GM19035 (cell line): ENCODE measurements around the gene TMEM178B.
"Not testable (repeated sequence)": the region's sequence is repeated elsewhere in the genome, so short reads cannot be mapped to it uniquely, and the experiment has no call there.

ENCODE experiments used
- ATAC-seq: cut with Tn5 transposase; IDR thresholded peaks from one replicate; pipeline ENCODE4 v1.9.1; 2021; ENCODE audit not compliant: unreplicated experiment

Gene TMEM178B

GRCh38 chr7:141301544-141301943, 227.7 kb downstream of the TMEM178B start:
- ATAC-seq, result no peak

- ATAC-seq, result no peak
Observed at GRCh38 chr7:141302617-141303016, 228.8 kb downstream of the TMEM178B start.

DNA sequence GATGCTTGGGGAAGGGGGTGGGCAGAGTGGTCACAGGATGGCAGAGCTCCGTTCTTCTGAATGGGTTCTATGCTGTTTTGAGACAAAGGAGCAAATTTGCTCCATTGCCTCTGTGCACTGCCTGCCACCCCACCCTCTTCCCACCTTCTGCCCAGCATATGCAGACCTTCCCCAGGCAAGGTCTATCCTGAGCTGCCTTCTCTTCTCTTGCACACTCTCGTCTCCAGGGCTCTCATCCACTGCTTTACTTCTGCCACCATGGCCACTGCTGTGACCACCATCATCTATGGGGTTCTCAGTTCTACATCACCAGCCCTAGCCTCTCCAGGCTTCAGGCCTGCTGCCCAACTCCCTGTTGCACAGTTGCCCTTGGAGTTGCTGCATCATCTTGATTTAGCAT, 230.4 kb downstream of the TMEM178B start:
- no peak for ATAC-seq

- no peak for ATAC-seq
Observed at GRCh38 chr7:141306081-141306480, 232.2 kb downstream of the TMEM178B start.

- no peak for ATAC-seq
Observed at GRCh38 chr7:141312395-141312794, 238.5 kb downstream of the TMEM178B start.

DNA sequence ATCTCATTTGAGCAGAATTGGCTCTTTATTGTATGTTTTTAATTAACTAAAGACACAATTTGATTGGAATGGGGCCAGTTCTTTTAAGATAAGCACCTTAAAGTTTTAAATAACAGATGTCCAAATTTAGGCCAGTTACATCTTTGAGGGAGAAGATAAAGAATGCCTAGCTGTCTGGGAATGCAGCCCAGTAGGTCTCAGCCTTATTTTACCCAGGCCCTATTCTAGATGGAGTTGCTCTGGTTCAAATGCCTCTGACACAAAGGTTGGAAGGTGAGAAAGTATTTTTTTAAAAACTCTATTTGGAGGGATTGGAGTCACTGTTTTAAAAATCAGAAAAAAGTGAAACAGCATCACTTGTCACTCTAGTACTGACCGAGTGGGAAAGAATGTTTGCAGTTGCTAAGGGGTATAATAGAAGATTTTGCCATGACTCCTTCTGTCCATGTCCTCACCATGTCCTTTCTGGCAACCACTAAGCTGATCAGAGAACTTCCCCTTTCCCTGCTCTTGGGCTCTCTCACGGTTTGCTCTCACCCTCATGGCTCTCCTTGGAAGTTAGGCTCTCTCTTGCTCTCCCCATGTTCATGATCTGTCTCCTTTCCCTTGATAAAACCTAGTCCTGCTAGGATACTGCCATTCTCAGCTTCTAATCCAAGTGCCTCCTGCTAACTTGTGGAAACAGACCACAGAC, 239.1 kb downstream of the TMEM178B start:
- no peak for ATAC-seq

- no peak for ATAC-seq
Observed at GRCh38 chr7:141313896-141314295, 240.0 kb downstream of the TMEM178B start.

DNA sequence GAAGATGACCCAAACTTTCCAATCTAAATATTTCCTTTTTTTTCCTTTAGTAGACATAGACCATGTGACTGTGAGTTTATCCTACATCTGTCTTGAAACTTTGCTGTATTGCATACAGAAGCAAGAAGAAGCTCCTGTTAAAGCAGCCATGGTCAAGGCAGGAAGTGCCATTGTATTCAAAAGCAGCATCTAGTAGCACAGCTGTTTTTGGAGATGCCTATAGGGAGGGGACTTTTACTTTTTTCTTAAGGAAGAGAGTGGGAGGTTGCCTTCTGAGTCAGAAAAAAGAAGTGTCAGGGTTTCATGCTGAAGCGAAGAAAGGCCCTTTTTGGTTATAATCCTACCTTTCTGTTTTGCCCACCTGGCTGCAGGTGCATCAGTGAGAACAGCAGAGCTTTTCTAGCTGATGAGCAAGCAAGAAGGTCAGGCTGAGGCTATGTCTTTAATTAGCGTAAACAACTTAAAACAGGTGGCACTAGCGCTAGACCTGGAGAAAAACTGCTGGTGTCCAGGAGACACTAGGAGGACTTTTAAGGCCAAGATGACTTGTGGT, 243.2 kb downstream of the TMEM178B start:
- ATAC-seq, result no peak

DNA sequence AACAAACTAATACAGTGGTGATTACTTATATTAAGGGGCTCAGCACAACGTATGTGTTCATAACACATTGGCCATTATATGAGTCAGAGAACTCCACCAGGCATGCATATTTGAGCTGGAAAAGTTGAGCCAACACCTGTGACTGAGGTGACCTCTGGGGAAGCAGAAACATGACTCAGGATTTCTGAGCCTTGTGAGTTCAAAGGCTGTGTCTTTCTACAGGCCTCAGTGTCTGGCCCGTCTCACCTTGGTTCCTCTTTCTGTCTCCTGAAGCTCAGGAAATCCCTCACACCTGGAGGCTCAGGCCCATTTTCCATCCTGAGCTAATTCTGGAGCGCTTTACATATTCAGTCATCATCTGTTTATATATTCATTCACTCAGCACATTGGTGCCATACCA, 246.4 kb downstream of the TMEM178B start:
- ATAC-seq, result no peak

- no peak for ATAC-seq
Observed at GRCh38 chr7:141322383-141322782, 248.5 kb downstream of the TMEM178B start.

- ATAC-seq, result no peak
Observed at GRCh38 chr7:141323826-141324225, 250.0 kb downstream of the TMEM178B start.

DNA sequence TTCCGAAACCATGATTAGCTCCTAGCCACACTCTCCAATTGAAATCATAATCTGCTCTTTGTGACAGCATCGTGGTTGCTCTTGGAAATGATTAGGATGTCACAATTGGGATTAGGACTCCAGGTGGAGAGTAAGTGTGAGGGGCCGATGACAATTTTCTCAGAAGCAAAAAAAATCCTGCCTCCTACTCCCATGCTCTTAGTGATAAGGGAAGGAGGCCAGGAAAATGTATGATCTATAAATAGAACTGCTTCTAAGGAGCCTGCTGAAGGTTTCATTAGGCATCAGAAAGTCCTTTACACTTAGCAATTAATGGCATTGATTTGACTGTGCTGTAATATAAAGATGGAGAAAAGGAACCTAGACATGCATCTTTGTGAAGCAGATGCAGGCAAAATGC, 251.0 kb downstream of the TMEM178B start:
- ATAC-seq, result no peak

GRCh38 chr7:141325275-141325674, 251.4 kb downstream of the TMEM178B start:
- ATAC-seq, result no peak

- no peak for ATAC-seq
Observed at GRCh38 chr7:141328290-141328689, 254.4 kb downstream of the TMEM178B start.

GRCh38 chr7:141330285-141330684, 256.4 kb downstream of the TMEM178B start:
- ATAC-seq, result not testable (repeated sequence)

- no peak for ATAC-seq
Observed at GRCh38 chr7:141333459-141333858, 259.6 kb downstream of the TMEM178B start.

GRCh38 chr7:141335164-141335563, 261.3 kb downstream of the TMEM178B start:
- no peak for ATAC-seq

- ATAC-seq, result no peak
Observed at GRCh38 chr7:141339603-141340002, 265.7 kb downstream of the TMEM178B start.

DNA sequence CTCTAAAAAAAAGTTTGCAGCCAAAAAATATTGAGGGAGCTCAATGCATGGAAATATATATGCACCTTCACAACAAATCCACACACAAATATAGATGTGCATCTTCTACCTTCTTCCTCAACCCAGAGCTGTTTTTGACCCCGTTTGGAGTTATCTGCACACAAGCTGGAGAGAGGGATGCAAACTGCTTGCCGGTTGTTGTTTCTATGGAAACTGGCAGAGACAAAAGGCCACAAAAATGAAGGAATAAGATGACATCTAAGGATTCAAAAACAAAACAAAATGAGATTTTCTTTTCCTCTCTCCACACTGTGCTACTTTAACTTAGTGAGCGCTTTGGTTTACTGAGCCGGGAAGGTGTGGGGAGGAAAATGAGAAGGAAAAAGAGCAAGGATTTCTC, 267.1 kb downstream of the TMEM178B start:
- ATAC-seq, result no peak

- no peak for ATAC-seq
Observed at GRCh38 chr7:141342621-141343408, 269.0 kb downstream of the TMEM178B start.

DNA sequence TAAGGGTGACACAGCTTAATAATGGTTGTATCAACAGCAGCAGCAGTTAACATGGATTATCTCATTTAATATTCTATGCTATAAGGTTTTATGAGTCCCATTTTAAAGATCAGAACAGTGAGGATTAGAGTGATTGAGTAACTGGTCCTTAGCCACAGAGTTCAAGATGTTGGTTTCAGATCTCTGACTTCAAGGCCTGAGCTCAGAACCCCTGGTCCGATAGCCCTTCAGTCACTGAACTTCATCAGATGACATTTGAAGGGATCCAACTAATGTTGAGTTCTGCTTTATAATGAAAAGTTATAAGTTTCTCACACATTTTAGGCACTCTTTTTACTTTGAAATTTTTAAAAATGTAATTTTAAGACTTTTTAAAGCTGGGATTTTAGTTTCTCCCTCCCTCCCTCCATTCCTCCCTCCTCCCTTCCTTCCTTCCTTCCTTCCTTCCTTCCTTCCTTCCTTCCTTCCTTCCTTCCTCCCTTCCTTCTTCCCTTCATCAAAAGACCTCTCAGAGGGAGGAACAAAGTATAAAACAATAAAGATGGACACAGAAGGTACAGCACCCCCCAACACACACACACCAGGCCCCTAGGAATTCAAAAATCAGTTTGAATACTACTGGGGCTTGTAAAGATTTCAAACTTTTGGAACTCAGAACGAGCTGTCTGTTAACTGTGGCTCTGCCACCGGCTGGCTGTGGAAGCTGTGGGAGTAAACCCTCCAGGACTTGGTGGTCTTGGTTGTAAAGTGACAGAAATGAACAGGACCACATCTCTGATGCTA, 270.5 kb downstream of the TMEM178B start:
- ATAC-seq, result no peak
